Prostate gland (tissue), 2 donors: ENCODE measurements around the gene FNDC8.

Experiments used
- POLR2A ChIP-seq: fragments of 450-650 bp; IDR thresholded peaks from one replicate; pipeline ENCODE4 v1.6.1; 2016; ENCODE audit warnings: antibody characterized with exemption, mild to moderate bottlenecking
- TF ChIP-seq, protein P1 (sequence below), 4 experiments: fragments of 200-600 bp in 2 of 4; fragments of 450-650 bp in 2 of 4; sonication (generic) in 2 of 4; IDR thresholded peaks; 1 replicate in 3 of 4; 2 replicates in 1 of 4; pipeline ENCODE4 v1.5.1; 2016 to 2019; ENCODE audit warnings: antibody characterized with exemption in 4 of 4, mild to moderate bottlenecking in 2 of 4, moderate library complexity in 2 of 4

DNA sequence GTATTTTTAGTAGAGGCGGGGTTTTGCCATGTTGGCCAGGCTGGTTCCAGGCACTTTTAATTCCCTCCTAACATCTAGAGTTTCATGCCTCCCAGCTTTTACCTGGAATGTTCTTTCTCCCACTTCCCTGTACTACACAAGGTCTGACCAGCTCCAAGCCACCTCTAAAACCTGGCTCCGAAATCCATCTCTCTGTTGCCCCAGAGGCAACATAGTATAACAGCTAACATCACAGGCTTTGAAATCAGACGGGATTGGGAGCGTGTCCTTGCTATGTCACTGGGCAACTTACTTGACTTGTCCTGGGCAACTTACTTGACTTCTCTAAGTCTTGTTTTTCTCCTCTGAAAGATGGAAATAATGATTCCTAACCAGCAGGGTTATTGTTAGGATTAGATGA, 41.3 kb downstream of the FNDC8 start:
- no peak for TF ChIP-seq POLR2A
- TF ChIP-seq, protein P1, sequence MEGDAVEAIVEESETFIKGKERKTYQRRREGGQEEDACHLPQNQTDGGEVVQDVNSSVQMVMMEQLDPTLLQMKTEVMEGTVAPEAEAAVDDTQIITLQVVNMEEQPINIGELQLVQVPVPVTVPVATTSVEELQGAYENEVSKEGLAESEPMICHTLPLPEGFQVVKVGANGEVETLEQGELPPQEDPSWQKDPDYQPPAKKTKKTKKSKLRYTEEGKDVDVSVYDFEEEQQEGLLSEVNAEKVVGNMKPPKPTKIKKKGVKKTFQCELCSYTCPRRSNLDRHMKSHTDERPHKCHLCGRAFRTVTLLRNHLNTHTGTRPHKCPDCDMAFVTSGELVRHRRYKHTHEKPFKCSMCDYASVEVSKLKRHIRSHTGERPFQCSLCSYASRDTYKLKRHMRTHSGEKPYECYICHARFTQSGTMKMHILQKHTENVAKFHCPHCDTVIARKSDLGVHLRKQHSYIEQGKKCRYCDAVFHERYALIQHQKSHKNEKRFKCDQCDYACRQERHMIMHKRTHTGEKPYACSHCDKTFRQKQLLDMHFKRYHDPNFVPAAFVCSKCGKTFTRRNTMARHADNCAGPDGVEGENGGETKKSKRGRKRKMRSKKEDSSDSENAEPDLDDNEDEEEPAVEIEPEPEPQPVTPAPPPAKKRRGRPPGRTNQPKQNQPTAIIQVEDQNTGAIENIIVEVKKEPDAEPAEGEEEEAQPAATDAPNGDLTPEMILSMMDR (IDR thresholded peaks at IDR 0.05) = no peak
